Spinal cord (tissue), 10 donors: ENCODE data around the gene MEI4. TPM values are rescaled to one million over a fixed set of nuclear protein-coding genes. Genes with fewer than 3 reads are reported as not detected.
"Not testable (repeated sequence)": the region's sequence is repeated elsewhere in the genome, so short reads cannot be mapped to it uniquely, and the experiment has no call there.

Experiments used
- DNase-seq, 6 donors: peaks; one replicate each; pipeline versions ENCODE4 v3.0.0 to v3.0.0-alpha.2; 2013 to 2015; ENCODE audit warnings: low spot score in 6 of 6, low read depth in 4 of 6
- H3K27ac ChIP-seq: one replicate; pipeline ENCODE4 v1.5.1; 2013; ENCODE audit warnings: low read depth, low read length, control low read depth
- H3K27me3 ChIP-seq: one replicate; pipeline ENCODE4 v1.6.1; 2013; ENCODE audit warnings: low read length; ENCODE audit not compliant: control insufficient read depth, insufficient read depth
- H3K36me3 ChIP-seq: one replicate; pipeline ENCODE4 v1.6.1; 2013; ENCODE audit warnings: low read length; ENCODE audit not compliant: control insufficient read depth, insufficient read depth
- H3K4me1 ChIP-seq: one replicate; pipeline ENCODE4 v1.6.1; 2013; ENCODE audit warnings: low read length; ENCODE audit not compliant: control insufficient read depth, insufficient read depth
- H3K4me3 ChIP-seq: one replicate; pipeline ENCODE4 v1.5.1; 2013; ENCODE audit warnings: low read depth, low read length, control low read depth
- H3K9me3 ChIP-seq: one replicate; pipeline ENCODE4 v1.6.1; 2013; ENCODE audit warnings: low read length; ENCODE audit not compliant: control insufficient read depth, insufficient read depth
- WGBS: methylation state at CpG from one replicate; pipeline ENCODE4 v1.1.5; 2013; ENCODE audit warnings: missing lambda C conversion rate; ENCODE audit not compliant: insufficient coverage; 5-methylcytosine and 5-hydroxymethylcytosine counted together
- polyA plus RNA-seq, 2 donors: library from polyadenylated mRNA; unstranded; fragments of 120-200 nt; gene quantifications; one replicate each; pipeline ENCODE4 v1.2.1, GENCODE V29; 2013; ENCODE audit not compliant: insufficient read length in 2 of 2
- total RNA-seq, 2 donors: library from RNA; depleted of rRNA in 1 of 2; stranded (reverse); fragments of 120-200 nt in 1 of 2; fragments of >200 nt in 1 of 2; gene quantifications; one replicate each; pipeline versions ENCODE4 v1.2.3 to v1.2.4, GENCODE V29; 2013 to 2014
- donor health status: healthy.

Gene MEI4
- total and polyA plus RNA-seq, 4 donors: 1.3 to 2.2 (median 1.6) TPM

DNA sequence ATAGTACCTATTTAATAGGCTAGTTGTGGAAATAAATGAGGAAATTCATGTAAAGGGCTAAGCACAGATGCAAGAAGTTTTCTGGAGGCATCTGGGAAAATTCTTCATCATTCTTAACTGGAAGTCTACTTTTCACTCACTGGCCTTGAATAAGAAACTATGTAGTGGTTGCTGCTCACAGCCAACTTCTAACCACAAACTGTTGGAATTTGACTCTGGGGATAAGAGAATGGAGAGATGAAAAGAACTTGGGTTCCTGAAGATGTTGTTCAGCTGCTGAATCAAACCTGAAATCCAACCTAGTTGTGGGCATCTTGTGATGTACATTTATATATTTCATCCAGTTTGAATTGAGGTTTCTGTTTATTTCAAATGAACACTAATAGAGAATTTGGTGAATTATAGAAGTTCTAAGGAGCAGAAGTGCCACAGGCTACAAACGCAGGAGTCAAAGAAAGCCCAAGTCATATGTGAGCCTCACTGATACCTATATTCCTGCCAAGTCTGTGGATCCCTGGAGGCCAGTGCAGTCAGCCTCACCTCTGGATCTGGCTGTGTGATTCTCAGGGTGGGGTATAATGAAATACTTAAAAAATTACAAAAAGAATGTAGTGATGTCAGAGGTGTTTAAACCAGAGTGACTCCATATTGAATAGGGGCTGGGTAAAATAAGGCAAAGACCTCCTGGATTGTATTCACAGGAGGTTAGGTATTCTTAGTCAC lies 18.7 kb upstream of the MEI4 start:
- Histone ChIP-seq H3K36me3 (no peaks in the 10 kb centered on the region), H3K4me1 (no peaks in the 10 kb centered on the region), H3K9me3 (no peaks in the 10 kb centered on the region), H3K4me3 (no peak overlapping the region), H3K27ac (no peak overlapping the region), H3K27me3 (no peaks in the 10 kb centered on the region)
- no CpG with 5 or more reads among the region's 1 CpG for WGBS
- DNase-seq: no peak

DNA sequence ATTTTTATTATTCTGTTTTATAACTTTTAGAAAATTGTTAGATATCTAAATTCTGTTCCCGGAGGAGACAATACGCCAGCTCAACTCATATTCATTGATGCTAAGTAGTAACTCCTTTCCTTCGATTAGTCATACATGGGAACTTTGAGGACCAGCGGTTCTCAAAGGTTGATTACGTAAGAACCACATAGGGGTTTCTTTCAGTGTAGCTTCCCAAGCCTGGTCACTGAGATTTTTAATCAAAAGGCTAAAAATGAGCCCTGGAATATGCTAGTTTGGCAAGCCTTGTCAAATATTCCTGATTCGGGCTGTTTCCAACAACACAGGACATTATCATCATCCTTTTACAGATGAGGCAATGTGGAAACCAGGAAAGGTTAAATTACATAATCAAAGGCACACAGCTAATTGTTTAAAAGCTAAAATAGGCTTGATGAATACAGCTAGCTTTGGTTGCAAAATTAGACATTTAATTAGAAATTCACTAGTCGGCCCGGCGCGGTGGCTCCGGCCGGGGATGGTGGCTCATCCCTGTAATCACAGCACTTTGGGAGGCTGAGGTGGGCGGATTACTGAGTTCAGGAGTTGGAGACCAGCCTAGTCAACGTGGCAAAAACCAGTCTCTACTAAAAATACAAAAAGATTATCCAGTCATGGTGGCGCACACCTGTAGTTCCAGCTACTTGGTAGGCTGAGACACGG lies 14.6 kb upstream of the MEI4 start:
- Histone ChIP-seq H3K27me3 (no peaks in the 10 kb centered on the region), H3K4me3 (no peak overlapping the region), H3K9me3 (no peaks in the 10 kb centered on the region), H3K27ac (no peak overlapping the region), H3K4me1 (no peaks in the 10 kb centered on the region), H3K36me3 (no peaks in the 10 kb centered on the region)
- DNase-seq: no peak
- WGBS: 92% methylated on average over 8 of the region's 16 CpGs

DNA sequence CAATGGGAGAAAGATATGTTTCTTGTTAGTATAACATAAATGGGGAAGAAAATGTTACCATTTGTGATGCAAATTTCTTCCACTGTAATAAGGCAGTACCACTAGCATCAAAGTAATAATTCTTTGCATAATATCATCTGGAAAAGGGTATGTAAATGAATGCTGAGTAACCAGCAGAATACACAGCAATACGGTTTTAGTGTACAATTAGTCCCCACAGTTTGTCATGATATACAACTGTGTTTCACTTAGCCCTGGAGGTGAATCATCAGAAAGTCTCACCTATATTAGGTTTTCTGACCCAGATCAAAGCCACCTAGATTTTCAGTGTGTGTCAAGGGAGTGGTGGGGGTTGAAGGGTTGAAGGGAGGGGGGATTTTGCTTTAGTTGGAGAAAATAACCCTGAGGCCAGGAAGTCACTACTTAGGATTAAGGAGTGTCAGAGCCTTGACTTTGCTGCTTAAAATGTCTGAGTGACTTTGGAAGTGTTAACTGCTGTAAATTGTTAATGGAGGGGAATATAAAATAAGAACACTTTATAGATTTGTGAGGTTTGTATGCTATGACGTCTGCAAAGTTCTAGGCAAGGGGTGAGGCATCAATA lies 8.6 kb upstream of the MEI4 start:
- H3K9me3 ChIP-seq: no peaks in the 10 kb centered on the region
- no peak overlapping the region for H3K27ac ChIP-seq
- no peak for DNase-seq
- no peaks in the 10 kb centered on the region for H3K27me3 ChIP-seq
- H3K4me3 ChIP-seq: no peak overlapping the region
- H3K4me1 ChIP-seq: no peaks in the 10 kb centered on the region
- WGBS: no CpG with 5 or more reads among the region's 2 CpGs
- no peaks in the 10 kb centered on the region for H3K36me3 ChIP-seq

DNA sequence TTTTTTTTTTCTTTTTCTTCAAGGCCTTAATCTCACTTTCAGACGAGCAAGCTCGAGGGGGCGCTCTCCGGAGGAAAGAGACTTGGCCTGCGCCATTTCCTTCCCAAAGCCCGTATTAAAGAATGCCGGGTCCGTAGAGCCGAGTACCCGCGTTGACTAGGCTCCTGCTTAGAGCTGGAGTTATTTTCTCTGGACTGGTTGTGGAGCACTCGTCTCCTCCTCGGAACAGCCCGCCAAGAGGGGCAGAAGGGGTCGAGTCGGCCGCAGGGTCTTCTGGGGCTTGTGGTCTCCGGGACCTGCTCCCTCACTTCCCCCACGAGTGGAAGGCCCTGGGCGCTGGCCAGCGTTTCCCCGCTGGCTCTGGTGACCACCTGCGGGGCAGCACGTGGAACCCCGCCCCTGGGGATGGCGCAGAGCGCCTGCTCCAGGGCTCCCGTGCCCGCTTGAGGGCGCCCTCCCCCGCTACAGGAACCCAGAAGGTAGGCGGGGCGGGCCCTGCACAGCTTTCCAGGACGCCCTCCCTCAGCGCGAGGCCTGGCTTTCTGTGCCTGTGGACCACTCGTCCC lies 2.7 kb upstream of the MEI4 start:
- no peaks in the 10 kb centered on the region for H3K27me3 ChIP-seq
- WGBS: 22% methylated on average over 36 of the region's 37 CpGs
- H3K27ac ChIP-seq: peak overlapping the region; percentile 3
- DNase-seq: peak; percentile 17 to 66 (median 38)
- H3K9me3 ChIP-seq: no peaks in the 10 kb centered on the region
- no peaks in the 10 kb centered on the region for H3K36me3 ChIP-seq
- H3K4me1 ChIP-seq: peaks cover 7% of the 10 kb centered on the region
- peak overlapping the region; percentile 4 for H3K4me3 ChIP-seq

DNA sequence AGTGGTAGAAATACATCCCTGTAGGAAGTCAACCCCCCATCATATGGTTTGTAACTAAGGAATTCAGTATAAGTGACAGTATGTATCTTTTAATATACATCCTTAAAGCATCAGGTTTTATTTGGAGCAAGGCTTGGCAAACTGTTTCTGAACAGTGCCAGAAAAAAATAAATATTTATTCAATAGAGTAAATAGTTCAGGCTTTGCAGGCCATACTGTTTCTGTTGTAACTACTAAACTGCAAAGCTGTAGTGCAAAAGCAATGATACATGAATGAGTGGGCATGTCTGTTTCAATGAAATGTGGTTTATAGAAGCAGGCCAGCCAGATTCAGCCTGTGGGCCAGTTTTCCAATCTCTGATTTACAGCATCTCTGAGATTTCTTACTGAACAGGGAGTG lies 977 bp downstream of the MEI4 start:
- Histone ChIP-seq H3K27me3 (no peaks in the 10 kb centered on the region), H3K4me3 (no peak overlapping the region), H3K27ac (no peak overlapping the region), H3K9me3 (no peaks in the 10 kb centered on the region), H3K4me1 (peaks cover 7% of the 10 kb centered on the region), H3K36me3 (no peaks in the 10 kb centered on the region)
- DNase-seq: no peak

DNA sequence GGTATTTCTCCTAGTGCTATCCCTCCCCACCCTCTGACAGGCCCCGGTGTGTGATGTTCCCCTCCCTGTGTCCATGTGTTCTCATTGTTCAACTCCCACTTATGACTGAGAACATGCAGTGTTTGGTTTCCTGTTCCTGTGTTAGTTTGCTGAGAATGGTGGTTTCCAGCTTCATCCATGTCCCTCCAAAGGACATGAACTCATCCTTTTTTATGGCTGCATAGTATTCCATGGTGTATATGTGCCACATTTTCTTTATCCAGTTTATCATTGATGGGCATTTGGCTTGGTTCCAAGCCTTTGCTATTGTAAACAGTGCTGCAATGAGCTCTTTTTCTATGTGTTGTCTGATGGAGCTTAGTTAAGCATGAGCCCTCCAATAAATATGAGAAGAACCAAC lies 2.2 kb downstream of the MEI4 start:
- H3K27ac ChIP-seq, H3K4me3 ChIP-seq, H3K9me3 ChIP-seq, DNase-seq, H3K36me3 ChIP-seq, H3K4me1 ChIP-seq, H3K27me3 ChIP-seq: not testable (repeated sequence)
- no CpG with 5 or more reads among the region's 1 CpG for WGBS

DNA sequence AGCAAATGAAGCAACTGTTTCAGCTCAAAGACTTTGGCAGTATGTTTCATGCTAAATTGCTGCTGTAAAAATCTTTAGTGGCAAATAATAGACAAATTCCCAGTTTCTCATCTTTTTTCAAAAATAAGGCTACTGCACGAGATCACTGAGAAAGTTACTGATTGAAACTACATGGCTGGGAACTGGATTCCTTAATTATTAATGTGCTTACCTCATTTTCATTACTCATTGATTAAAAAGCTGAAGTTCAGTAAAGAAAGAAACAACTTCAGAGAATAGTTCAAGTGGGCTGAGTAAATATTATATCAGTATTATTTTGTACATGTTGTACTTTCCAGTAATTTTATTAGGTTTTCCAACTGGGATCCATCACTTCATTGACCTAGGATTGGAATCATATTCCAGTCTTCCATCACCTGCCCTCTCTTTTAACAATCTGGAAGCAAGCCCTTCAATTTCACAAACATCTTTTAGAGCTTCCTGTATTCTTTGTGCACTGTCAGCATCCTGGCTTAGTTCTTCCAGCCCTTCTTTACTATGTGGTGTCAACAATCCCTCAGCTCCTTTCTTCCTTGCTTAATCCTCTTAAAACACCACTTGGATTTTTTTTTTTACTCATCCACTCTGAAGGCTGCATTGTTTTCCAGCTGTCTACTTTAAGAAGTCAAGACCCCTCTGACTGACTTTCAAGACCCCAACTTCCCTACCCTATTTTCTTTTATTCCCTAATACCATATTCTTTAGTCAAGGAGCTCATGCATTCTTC lies 4.3 kb downstream of the MEI4 start:
- peak in 1 of 6 donors; percentile 12 for DNase-seq
- H3K27me3 ChIP-seq: no peaks in the 10 kb centered on the region
- H3K9me3 ChIP-seq: no peaks in the 10 kb centered on the region
- H3K27ac ChIP-seq: no peak overlapping the region
- H3K4me3 ChIP-seq: no peak overlapping the region
- no peaks in the 10 kb centered on the region for H3K4me1 ChIP-seq
- no peaks in the 10 kb centered on the region for H3K36me3 ChIP-seq
- no CpG with 5 or more reads among the region's 1 CpG for WGBS

DNA sequence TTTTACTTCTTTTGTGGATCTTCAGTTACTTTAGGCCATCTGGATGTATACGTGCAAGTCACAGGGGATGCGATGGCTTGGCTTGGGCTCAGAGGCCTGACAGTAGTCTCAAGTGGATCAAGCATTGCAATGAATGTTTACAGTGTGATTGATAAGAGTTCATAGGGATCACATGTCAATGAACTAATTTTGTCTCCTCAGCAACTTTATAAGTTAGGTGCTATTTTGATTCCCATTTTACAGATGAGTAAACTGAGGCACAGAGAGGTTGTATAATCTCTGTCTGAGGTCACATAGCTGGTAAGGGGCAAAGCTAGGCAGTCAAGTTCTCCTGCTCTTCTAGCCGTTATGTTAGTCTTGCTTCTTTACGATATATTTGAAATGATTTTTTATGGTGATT lies 13.5 kb downstream of the MEI4 start:
- H3K9me3 ChIP-seq: no peaks in the 10 kb centered on the region
- no peak for DNase-seq
- H3K4me1 ChIP-seq: no peaks in the 10 kb centered on the region
- H3K27me3 ChIP-seq: no peaks in the 10 kb centered on the region
- WGBS: 100% methylated on average over 2 of the region's 4 CpGs
- no peaks in the 10 kb centered on the region for H3K36me3 ChIP-seq
- H3K27ac ChIP-seq: no peak overlapping the region
- H3K4me3 ChIP-seq: no peak overlapping the region

DNA sequence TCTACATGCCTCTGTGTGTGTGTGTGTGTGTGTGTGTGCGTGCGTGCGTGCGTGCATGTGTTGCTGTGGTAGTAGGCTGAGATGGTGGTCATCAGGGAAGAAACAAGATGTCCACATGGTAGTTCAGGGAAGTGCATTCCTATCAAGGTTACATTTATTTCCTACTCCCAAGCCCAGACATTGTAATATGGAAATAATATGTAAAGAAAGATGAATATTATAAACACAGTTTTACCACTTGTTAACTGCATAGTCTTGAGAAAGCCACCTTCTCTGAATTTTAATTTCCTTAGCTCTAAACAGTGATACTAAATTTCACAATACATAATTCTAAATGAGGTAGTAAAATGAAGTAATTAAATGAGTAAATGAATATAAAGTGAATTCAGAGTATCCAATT lies 14.0 kb downstream of the MEI4 start:
- H3K4me3 ChIP-seq: no peak overlapping the region
- no peak for DNase-seq
- no CpG with 5 or more reads among the region's 4 CpGs for WGBS
- H3K27ac ChIP-seq: no peak overlapping the region
- no peaks in the 10 kb centered on the region for H3K9me3 ChIP-seq
- no peaks in the 10 kb centered on the region for H3K27me3 ChIP-seq
- no peaks in the 10 kb centered on the region for H3K4me1 ChIP-seq
- H3K36me3 ChIP-seq: no peaks in the 10 kb centered on the region
